ENCODE measurements around the gene CORO2B. TPM values are rescaled to one million over a fixed set of nuclear protein-coding genes. Genes with fewer than 3 reads are reported as not detected.

CORO2B gene
- polyA plus RNA-seq, 1 donor = 5.4 TPM

GRCh38 chr15:68593341-68593740 is 14.5 kb downstream of the CORO2B start:
- Histone ChIP-seq H3K27me3 (ENCODE audit: control insufficient read depth, insufficient read depth, low read length) (peaks cover 9% of the 10 kb centered on the region), H3K36me3 (ENCODE audit: control insufficient read depth, insufficient read depth, low read length) (no peaks in the 10 kb centered on the region), H3K4me3 (ENCODE audit: low read length) (no peak overlapping the region), H3K27ac (ENCODE audit: low read length) (no peak overlapping the region), H3K9me3 (ENCODE audit: control insufficient read depth, low read depth, low read length) (no peaks in the 10 kb centered on the region), H3K4me1 (ENCODE audit: control insufficient read depth, insufficient read depth, low read length) (no peaks in the 10 kb centered on the region)
- no CpG with 5 or more reads among the region's 1 CpG for WGBS (ENCODE audit: insufficient coverage, low lambda C conversion rate)
- no peak for DNase-seq

GRCh38 chr15:68593828-68594532 is 15.2 kb downstream of the CORO2B start:
- Histone ChIP-seq H3K36me3 (ENCODE audit: control insufficient read depth, insufficient read depth, low read length) (no peaks in the 10 kb centered on the region), H3K4me1 (ENCODE audit: control insufficient read depth, insufficient read depth, low read length) (no peaks in the 10 kb centered on the region), H3K4me3 (ENCODE audit: low read length) (no peak overlapping the region), H3K9me3 (ENCODE audit: control insufficient read depth, low read depth, low read length) (no peaks in the 10 kb centered on the region), H3K27me3 (ENCODE audit: control insufficient read depth, insufficient read depth, low read length) (peaks cover 9% of the 10 kb centered on the region), H3K27ac (ENCODE audit: low read length) (no peak overlapping the region)
- 86% methylated on average over 2 of the region's 5 CpGs for WGBS (ENCODE audit: insufficient coverage, low lambda C conversion rate)
- DNase-seq = no peak

GRCh38 chr15:68594533-68595259 is 15.9 kb downstream of the CORO2B start:
- H3K9me3 ChIP-seq (ENCODE audit: control insufficient read depth, low read depth, low read length) = no peaks in the 10 kb centered on the region
- peaks cover 9% of the 10 kb centered on the region for H3K27me3 ChIP-seq (ENCODE audit: control insufficient read depth, insufficient read depth, low read length)
- H3K4me1 ChIP-seq (ENCODE audit: control insufficient read depth, insufficient read depth, low read length) = no peaks in the 10 kb centered on the region
- no CpG with 5 or more reads among the region's 6 CpGs for WGBS (ENCODE audit: insufficient coverage, low lambda C conversion rate)
- DNase-seq = no peak
- no peak overlapping the region for H3K4me3 ChIP-seq (ENCODE audit: low read length)
- no peaks in the 10 kb centered on the region for H3K36me3 ChIP-seq (ENCODE audit: control insufficient read depth, insufficient read depth, low read length)
- no peak overlapping the region for H3K27ac ChIP-seq (ENCODE audit: low read length)

GRCh38 chr15:68595260-68595564 is 16.4 kb downstream of the CORO2B start:
- H3K4me1 ChIP-seq (ENCODE audit: control insufficient read depth, insufficient read depth, low read length) = peaks cover 2% of the 10 kb centered on the region
- WGBS (ENCODE audit: insufficient coverage, low lambda C conversion rate) = no CpG with 5 or more reads among the region's 3 CpGs

GRCh38 chr15:68595761-68596160 is 17.0 kb downstream of the CORO2B start:
- Histone ChIP-seq H3K4me1 (ENCODE audit: control insufficient read depth, insufficient read depth, low read length) (peaks cover 3% of the 10 kb centered on the region), H3K36me3 (ENCODE audit: control insufficient read depth, insufficient read depth, low read length) (no peaks in the 10 kb centered on the region), H3K4me3 (ENCODE audit: low read length) (no peak overlapping the region), H3K9me3 (ENCODE audit: control insufficient read depth, low read depth, low read length) (no peaks in the 10 kb centered on the region), H3K27ac (ENCODE audit: low read length) (no peak overlapping the region), H3K27me3 (ENCODE audit: control insufficient read depth, insufficient read depth, low read length) (peaks cover 9% of the 10 kb centered on the region)
- no CpG with 5 or more reads among the region's 17 CpGs for WGBS (ENCODE audit: insufficient coverage, low lambda C conversion rate)
- no peak for DNase-seq

More at GRCh38 chr15:68595260-68595564, 16.4 kb downstream of the CORO2B start:
- no peak overlapping the region for H3K4me3 ChIP-seq (ENCODE audit: low read length)
- no peak overlapping the region for H3K27ac ChIP-seq (ENCODE audit: low read length)
- no peaks in the 10 kb centered on the region for H3K9me3 ChIP-seq (ENCODE audit: control insufficient read depth, low read depth, low read length)
- peaks cover 9% of the 10 kb centered on the region for H3K27me3 ChIP-seq (ENCODE audit: control insufficient read depth, insufficient read depth, low read length)
- no peak for DNase-seq
- H3K36me3 ChIP-seq (ENCODE audit: control insufficient read depth, insufficient read depth, low read length) = no peaks in the 10 kb centered on the region

- no peak overlapping the region for H3K27ac ChIP-seq (ENCODE audit: low read length)
- H3K4me3 ChIP-seq (ENCODE audit: low read length) = no peak overlapping the region
- peaks cover 3% of the 10 kb centered on the region for H3K4me1 ChIP-seq (ENCODE audit: control insufficient read depth, insufficient read depth, low read length)
- DNase-seq = no peak
- H3K27me3 ChIP-seq (ENCODE audit: control insufficient read depth, insufficient read depth, low read length) = peaks cover 9% of the 10 kb centered on the region
- H3K9me3 ChIP-seq (ENCODE audit: control insufficient read depth, low read depth, low read length) = no peaks in the 10 kb centered on the region
- WGBS (ENCODE audit: insufficient coverage, low lambda C conversion rate) = 100% methylated on average over 1 of the region's 9 CpGs
- no peaks in the 10 kb centered on the region for H3K36me3 ChIP-seq (ENCODE audit: control insufficient read depth, insufficient read depth, low read length)
These were observed 17.9 kb downstream of the CORO2B start for GRCh38 chr15:68596691-68597090.

GRCh38 chr15:68597581-68597980 is 18.8 kb downstream of the CORO2B start:
- peaks cover 11% of the 10 kb centered on the region for H3K27me3 ChIP-seq (ENCODE audit: control insufficient read depth, insufficient read depth, low read length)
- H3K36me3 ChIP-seq (ENCODE audit: control insufficient read depth, insufficient read depth, low read length) = no peaks in the 10 kb centered on the region
- 100% methylated on average over 1 of the region's 5 CpGs for WGBS (ENCODE audit: insufficient coverage, low lambda C conversion rate)
- DNase-seq = no peak
- no peak overlapping the region for H3K4me3 ChIP-seq (ENCODE audit: low read length)
- no peaks in the 10 kb centered on the region for H3K9me3 ChIP-seq (ENCODE audit: control insufficient read depth, low read depth, low read length)
- H3K27ac ChIP-seq (ENCODE audit: low read length) = no peak overlapping the region
- peaks cover 3% of the 10 kb centered on the region for H3K4me1 ChIP-seq (ENCODE audit: control insufficient read depth, insufficient read depth, low read length)

GRCh38 chr15:68598171-68599152 is 19.7 kb downstream of the CORO2B start:
- DNase-seq = no peak
- Histone ChIP-seq H3K36me3 (ENCODE audit: control insufficient read depth, insufficient read depth, low read length) (no peaks in the 10 kb centered on the region), H3K9me3 (ENCODE audit: control insufficient read depth, low read depth, low read length) (no peaks in the 10 kb centered on the region), H3K4me3 (ENCODE audit: low read length) (no peak overlapping the region), H3K4me1 (ENCODE audit: control insufficient read depth, insufficient read depth, low read length) (peaks cover 3% of the 10 kb centered on the region), H3K27ac (ENCODE audit: low read length) (peak overlapping the region; percentile 16), H3K27me3 (ENCODE audit: control insufficient read depth, insufficient read depth, low read length) (peaks cover 12% of the 10 kb centered on the region)
- 93% methylated on average over 3 of the region's 14 CpGs for WGBS (ENCODE audit: insufficient coverage, low lambda C conversion rate)

GRCh38 chr15:68599153-68599545 is 20.4 kb downstream of the CORO2B start:
- no peaks in the 10 kb centered on the region for H3K36me3 ChIP-seq (ENCODE audit: control insufficient read depth, insufficient read depth, low read length)
- peaks cover 6% of the 10 kb centered on the region for H3K27me3 ChIP-seq (ENCODE audit: control insufficient read depth, insufficient read depth, low read length)
- WGBS (ENCODE audit: insufficient coverage, low lambda C conversion rate) = 100% methylated on average over 1 of the region's 6 CpGs
- H3K9me3 ChIP-seq (ENCODE audit: control insufficient read depth, low read depth, low read length) = no peaks in the 10 kb centered on the region
- peak overlapping the region; percentile 33 for H3K27ac ChIP-seq (ENCODE audit: low read length)
- DNase-seq = no peak
- H3K4me3 ChIP-seq (ENCODE audit: low read length) = no peak overlapping the region
- H3K4me1 ChIP-seq (ENCODE audit: control insufficient read depth, insufficient read depth, low read length) = peaks cover 3% of the 10 kb centered on the region

- H3K9me3 ChIP-seq (ENCODE audit: control insufficient read depth, low read depth, low read length) = no peaks in the 10 kb centered on the region
- DNase-seq = peak in 1 of 2 donors; percentile 47
- H3K27ac ChIP-seq (ENCODE audit: low read length) = peak overlapping the region; percentile 33
- no peak overlapping the region for H3K4me3 ChIP-seq (ENCODE audit: low read length)
- peaks cover 3% of the 10 kb centered on the region for H3K4me1 ChIP-seq (ENCODE audit: control insufficient read depth, insufficient read depth, low read length)
- WGBS (ENCODE audit: insufficient coverage, low lambda C conversion rate) = no CpG with 5 or more reads among the region's 7 CpGs
- no peaks in the 10 kb centered on the region for H3K36me3 ChIP-seq (ENCODE audit: control insufficient read depth, insufficient read depth, low read length)
- H3K27me3 ChIP-seq (ENCODE audit: control insufficient read depth, insufficient read depth, low read length) = peaks cover 6% of the 10 kb centered on the region
These were observed 20.8 kb downstream of the CORO2B start for GRCh38 chr15:68599560-68600071.

All from large intestine (tissue), 3 donors.